K562 (cell line): ENCODE data around the gene NTN1. TPM values are rescaled to one million over a fixed set of nuclear protein-coding genes. Genes with fewer than 3 reads are reported as not detected.

ENCODE experiments used
- CHD7 ChIP-seq: fragments of 200-600 bp; sonication (generic); IDR thresholded peaks from one replicate; pipeline ENCODE4 v1.6.1; 2012; ENCODE audit warnings: mild to moderate bottlenecking, low read depth, low read length, inconsistent platforms
- polyA plus RNA-seq, 8 experiments: library from polyadenylated mRNA; depleted of rRNA in 4 of 8; stranded (reverse) in 5 of 8; unstranded in 3 of 8; fragments of >200 nt; fragmentation: Nextera tagmentation in 2 of 8; fragmentation: Illumina TruSeq in 1 of 8; extraction: Ambion mirVana in 2 of 8; extraction: Trizol in 1 of 8; gene quantifications; 2 replicates each; pipeline versions ENCODE4 v1.2.1 to v1.2.3, GENCODE V29; 2011 to 2014; ENCODE audit warnings: inconsistent platforms in 1 of 8, missing spikeins in 1 of 8
- total RNA-seq, 7 experiments: library from RNA; depleted of rRNA in 6 of 7; stranded (reverse); fragments of >200 nt in 6 of 7; fragmentation: Illumina TruSeq in 2 of 7; extraction: Trizol in 2 of 7; gene quantifications; 2 replicates each; pipeline versions ENCODE4 v1.2.1 to v1.2.3, GENCODE V29; 2011 to 2021; ENCODE audit warnings: low replicate concordance in 1 of 7

Gene NTN1
- total and polyA plus RNA-seq, 9 of the 15 experiments (the other 6 are each of a cell fraction or from before 2014, with no cell fraction given) = 0.02 TPM; not detected in 8

GRCh38 chr17:9212376-9213302 is 191.3 kb downstream of the NTN1 start (continued):
- no peak for TF ChIP-seq CHD7
